HG02678 (cell line): ENCODE measurements around the gene RXYLT1.
"Not testable (repeated sequence)": the region's sequence is repeated elsewhere in the genome, so short reads cannot be mapped to it uniquely, and the experiment has no call there.

Experiments
- ATAC-seq: cut with Tn5 transposase; IDR thresholded peaks from one replicate; pipeline ENCODE4 v1.9.1; 2021; ENCODE audit warnings: mild to moderate bottlenecking, moderate library complexity; ENCODE audit not compliant: unreplicated experiment

The RXYLT1 gene

DNA sequence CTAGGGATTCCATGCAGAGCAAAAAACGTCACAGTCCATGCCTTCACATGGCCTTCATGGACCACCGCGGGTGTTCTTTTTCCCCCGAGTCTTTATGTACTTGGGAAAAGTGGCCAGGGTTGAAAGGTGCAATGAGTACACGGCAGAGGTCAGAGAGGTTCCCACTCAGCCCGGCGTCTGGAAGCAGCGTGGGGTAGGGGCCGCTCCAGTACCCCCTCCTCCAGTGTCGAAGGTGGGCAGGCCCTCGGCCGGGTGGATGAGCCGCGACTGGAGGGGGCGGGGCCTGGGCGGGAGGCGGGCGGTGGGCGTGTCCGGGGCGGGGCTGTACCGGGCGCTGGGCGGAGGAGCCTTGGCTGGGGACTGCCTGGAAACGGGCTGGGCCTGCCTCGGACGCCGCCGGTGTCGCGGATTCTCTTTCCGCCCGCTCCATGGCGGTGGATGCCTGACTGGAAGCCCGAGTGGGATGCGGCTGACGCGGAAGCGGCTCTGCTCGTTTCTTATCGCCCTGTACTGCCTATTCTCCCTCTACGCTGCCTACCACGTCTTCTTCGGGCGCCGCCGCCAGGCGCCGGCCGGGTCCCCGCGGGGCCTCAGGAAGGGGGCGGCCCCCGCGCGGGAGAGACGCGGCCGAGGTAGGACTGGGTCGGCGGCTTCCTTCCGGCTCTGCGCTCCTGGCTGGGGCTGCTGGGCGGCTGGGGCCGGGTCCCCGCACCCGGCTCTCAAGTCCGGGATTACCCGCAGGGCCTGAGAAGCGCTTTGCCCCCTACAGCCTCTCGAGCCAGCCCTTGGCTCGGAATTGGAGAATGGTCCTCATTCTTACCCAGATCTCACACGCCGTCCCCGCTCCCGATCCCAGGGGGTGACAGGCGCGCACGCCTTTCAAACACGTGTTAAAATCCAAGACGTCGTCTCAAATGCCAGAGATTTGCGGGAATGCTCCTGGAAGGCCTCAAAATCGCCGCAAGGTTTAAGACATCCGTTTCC is at the start of gene RXYLT1:
Gene RXYLT1, plus strand, starts transcription at position 412 of the 984 bp plus-strand sequence. Its CDS starts 52 bp downstream, at position 464.
- ATAC-seq: peak; percentile 95

- not testable (repeated sequence) for ATAC-seq
Measured at GRCh38 chr12:63732779-63733178, 46.9 kb upstream of the RXYLT1 start.

DNA sequence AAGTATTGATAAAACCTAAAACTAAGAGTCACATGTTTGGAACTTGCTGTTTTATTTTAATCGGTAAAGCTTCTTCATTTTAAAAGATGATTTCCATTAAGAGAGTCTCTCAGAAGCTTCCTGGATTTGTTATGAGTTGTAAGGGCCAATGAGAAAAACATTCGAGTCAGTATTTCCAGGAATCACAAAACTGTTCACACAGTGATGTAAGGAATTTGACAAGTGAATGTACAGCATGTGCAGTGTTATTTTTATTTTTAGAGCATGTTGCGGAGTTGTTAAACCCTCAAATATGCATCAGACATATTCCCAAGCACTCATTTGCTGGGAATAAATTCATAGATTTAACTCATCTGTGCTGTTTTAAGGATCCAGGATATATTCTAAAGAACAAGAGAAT is 46.1 kb upstream of the RXYLT1 start:
- not testable (repeated sequence) for ATAC-seq

DNA sequence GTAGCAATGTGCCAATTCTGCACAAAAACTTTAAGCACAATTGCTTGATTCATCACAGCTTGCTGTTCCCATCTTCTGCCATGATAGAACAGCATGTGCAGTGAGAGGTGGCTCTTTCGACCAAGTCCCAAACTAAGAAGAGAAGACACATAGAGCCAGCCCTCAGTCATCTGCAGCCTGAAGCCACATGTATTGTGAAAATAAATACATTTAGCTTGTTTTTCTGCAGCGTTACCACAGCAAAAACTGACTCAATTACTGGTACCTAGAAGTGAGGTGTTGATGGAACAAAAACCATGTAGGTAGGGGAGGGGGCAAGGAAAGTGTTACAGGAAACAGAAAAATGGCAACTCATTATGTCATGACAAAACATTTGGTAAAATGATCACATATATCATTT is 39.2 kb upstream of the RXYLT1 start:
- not testable (repeated sequence) for ATAC-seq

- ATAC-seq: not testable (repeated sequence)
Measured at GRCh38 chr12:63741431-63741830, 38.3 kb upstream of the RXYLT1 start.

DNA sequence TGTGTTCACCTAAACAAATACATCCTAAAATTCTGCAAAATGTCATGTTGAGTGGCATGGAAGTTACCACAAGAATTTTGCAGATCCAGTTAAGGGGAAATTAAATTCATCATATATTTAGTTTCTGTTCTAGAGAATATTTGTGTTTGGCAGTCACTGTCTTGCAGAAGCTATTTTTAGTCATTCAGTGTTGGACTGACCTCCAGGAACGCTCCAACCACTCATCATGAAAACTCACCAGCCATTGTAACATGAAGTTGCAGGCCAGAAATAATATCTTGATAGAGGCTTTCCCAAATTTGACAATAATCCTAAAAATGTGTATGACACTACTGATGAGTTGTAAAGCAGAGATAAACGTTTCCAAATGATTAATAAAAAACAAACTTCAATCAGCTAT is 35.6 kb upstream of the RXYLT1 start:
- ATAC-seq: not testable (repeated sequence)

DNA sequence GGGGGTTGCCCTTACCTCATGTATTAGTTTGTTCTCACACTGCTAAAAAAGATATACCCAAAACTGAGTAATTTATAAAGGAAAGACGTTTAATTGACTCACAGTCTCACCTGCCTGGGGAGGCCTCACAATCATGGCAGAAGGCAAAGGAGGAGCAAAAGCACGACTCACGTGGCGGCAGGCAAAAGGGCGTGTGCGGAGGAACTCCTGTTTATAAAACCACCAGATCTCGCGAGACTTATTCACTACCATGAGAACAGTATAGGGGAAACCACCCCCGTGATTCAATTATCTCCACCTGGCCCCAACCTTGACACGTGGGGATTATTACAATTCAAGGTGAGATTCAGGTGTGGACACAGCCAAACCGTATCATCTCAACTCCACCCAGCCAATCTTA is 33.2 kb upstream of the RXYLT1 start:
- not testable (repeated sequence) for ATAC-seq

DNA sequence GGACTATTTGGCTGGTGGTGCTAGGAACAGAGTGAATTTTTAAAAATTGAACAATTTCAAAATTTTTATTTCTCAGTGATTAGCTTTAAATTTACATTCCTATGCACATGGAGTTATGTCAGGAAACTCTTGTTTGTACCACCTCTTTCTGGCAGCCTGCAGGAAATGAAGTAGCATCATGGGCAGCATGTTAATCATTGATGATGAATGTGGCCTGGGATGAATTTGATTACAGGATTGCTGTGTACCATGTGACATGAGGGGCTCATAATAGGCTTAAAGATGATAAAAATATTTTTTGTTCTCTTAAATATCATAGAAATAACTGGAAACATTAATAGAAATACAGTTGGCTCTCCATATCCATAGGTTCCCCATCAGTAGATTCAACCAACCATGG is 32.6 kb upstream of the RXYLT1 start:
- not testable (repeated sequence) for ATAC-seq

DNA sequence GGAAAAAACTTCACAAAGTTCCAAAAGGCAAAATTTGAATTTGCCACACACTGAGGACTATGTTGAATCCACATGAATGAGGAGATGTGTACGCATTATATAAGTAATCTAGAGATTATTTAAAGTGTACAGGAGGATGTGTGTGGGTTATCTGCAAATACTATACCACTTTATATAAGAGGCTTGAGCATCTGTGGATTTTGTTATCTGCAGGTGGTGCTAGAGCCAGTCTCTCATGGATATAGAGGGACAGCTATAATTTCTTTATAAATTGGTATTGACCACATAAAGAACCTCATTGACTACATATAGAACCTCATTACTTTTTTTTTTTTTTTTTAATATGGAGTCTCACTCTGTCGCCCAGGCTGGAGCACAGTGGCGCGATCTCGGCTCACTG is 32.2 kb upstream of the RXYLT1 start:
- no peak for ATAC-seq

DNA sequence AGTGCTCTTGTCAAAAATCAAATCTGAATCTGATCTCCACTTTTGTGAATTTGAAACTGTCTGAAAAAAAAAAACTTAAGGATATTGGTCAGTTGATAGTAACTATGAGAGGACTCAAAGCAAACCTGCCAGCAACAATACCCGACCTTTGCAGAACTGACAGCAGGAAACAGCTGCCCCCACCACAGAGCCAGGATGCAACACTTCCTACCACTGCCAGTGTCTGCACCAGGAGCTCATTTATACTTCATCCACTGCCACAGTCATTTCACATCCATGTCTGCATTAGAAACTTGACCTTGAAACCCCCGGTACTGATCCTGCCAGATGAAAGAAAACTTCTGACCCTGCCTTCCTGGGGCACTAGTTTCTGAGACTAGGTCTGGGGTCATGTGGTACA is 27.4 kb upstream of the RXYLT1 start:
- ATAC-seq: peak; percentile 53

DNA sequence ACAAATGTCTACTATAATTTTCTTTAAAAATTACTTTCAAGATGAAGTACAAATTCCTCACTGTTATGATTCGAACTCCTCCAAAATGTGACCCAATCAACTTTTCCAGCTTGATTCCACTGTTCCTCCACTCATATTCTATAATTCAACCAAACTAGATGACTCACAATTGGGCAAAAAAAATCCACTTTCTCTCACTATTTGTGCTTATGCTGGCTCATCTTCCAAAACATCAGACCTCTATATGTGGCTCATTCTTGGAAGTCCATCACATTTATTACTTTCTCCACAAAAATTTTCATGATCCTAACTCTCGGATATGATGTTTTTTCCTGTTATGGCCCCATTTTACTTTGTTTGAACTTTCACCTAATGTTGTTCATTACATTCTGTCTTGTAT is 26.9 kb upstream of the RXYLT1 start:
- ATAC-seq: no peak

DNA sequence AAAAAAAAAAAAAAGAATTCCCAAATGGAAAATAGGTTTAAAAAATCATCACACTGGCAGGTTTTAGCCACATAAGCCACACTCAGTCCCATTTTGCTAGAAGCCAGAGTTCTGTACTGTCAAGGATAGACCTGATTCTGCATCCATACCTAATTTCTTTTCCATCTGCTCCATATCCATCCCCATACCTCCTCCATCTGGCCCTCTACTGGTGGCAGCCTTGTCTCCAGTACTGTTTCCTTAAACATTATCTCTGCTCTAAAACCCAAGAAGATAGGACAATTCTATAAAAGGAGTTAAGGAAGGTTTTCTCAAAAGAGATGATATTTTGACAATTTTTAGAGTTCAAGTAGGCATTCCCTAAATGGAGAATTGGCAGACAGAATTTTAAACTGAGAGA is 26.0 kb upstream of the RXYLT1 start:
- ATAC-seq: no peak

GRCh38 chr12:63764481-63764880 is 15.2 kb upstream of the RXYLT1 start:
- ATAC-seq: no peak

GRCh38 chr12:63766498-63766897 is 13.2 kb upstream of the RXYLT1 start:
- ATAC-seq: no peak

- ATAC-seq: no peak
Measured at GRCh38 chr12:63770375-63770774, 9.3 kb upstream of the RXYLT1 start.

- no peak for ATAC-seq
Measured at GRCh38 chr12:63777340-63777739, 2.4 kb upstream of the RXYLT1 start.

- no peak for ATAC-seq
Measured at GRCh38 chr12:63782466-63782865, 2.8 kb downstream of the RXYLT1 start.

DNA sequence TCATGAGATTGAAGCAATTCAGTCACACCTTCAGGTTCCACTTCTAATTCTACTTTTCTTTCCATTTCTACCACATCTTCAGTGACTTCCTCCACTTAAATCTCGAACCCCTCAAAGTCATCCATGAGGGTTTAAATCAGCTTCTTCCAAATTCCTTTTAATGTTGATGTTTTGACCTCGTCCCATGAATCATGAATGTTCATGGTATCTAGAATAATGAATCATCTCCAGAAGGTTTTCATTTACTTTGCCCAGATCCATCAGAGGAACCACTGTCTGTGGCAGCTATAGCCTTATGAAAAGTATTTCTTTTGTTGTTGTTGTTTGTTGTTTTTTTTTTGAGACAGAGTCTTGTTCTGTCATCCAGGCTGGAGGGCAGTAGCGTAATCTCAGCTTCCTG is 7.6 kb downstream of the RXYLT1 start:
- no peak for ATAC-seq

- no peak for ATAC-seq
Measured at GRCh38 chr12:63790608-63790945, 10.9 kb downstream of the RXYLT1 start.

DNA sequence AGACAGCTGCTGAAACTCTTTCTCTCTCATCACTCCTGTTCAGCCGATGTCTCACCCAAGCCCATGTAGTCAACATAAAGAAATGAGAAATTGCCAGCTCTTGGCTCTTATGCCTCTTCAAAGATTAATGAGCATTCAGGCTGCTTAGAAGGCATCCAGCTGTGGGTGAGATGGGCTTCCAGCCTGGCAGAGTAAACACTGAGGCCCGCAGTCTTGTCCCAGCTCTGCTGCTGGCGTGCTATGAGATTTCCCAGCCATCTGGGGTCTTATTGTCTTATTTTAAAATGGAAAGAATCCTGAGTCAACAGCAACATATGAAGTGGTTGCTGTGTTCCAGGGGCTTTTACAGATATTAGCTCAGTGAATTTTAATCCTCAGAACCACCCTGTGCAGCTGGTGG is 12.6 kb downstream of the RXYLT1 start:
- no peak for ATAC-seq

GRCh38 chr12:63795032-63795687 is 15.5 kb downstream of the RXYLT1 start:
- ATAC-seq: no peak

DNA sequence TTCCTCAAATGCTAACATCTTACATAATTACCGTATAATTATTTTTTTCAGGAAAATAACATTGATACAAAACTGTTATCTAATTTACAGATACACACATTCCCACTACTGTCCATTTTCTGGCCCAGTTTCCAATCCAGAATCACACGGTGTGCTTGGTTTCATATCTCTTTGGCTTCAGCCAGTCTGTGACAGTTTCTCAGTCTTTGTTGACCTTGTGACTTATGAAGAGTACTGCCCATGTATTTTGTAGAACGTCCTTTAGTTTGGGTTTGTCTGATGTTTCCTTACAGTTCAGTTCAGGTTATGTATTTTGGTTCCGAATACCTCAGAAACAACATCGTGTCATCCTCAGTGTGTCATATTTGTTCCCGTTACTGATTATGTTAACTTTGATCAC is 16.2 kb downstream of the RXYLT1 start:
- ATAC-seq: no peak
